ENCODE data around the gene MED12L.

- TF ChIP-seq CTCF (IDR thresholded peaks at IDR 0.05): peak; percentile 15 to 64 (median 52)
- no peak for TF ChIP-seq POLR2A (IDR thresholded peaks at IDR 0.05)
- TF ChIP-seq POLR2AphosphoS5 (IDR thresholded peaks at IDR 0.05): no peak
- TF ChIP-seq EP300 (IDR thresholded peaks at IDR 0.05): no peak
These were observed 83.0 kb downstream of the MED12L start for GRCh38 chr3:151168269-151169094.
